Esophagus muscularis mucosa (tissue), 4 donors: ENCODE results near the gene CHAT.

Experiments used
- CTCF ChIP-seq, 3 experiments: fragments of 200-600 bp in 2 of 3; fragments of 450-650 bp in 1 of 3; sonication (generic) in 2 of 3; IDR thresholded peaks; one replicate each; pipeline ENCODE4 v1.5.1; 2017 to 2019; ENCODE audit warnings: antibody characterized with exemption in 3 of 3, mild to moderate bottlenecking in 2 of 3, moderate library complexity in 1 of 3
- EP300 ChIP-seq: sonication (generic); formaldehyde crosslinking; IDR thresholded peaks from one replicate; pipeline ENCODE4 v1.6.1; 2017; ENCODE audit warnings: antibody characterized with exemption
- POLR2A ChIP-seq: fragments of 450-650 bp; IDR thresholded peaks from one replicate; pipeline ENCODE4 v1.6.1; 2017; ENCODE audit warnings: antibody characterized with exemption, moderate library complexity, mild to moderate bottlenecking, low read depth
- POLR2AphosphoS5 ChIP-seq, 2 donors: sonication (generic); formaldehyde crosslinking; IDR thresholded peaks; one replicate each; pipeline ENCODE4 v1.6.1; 2017; ENCODE audit warnings: antibody characterized with exemption in 2 of 2

- TF ChIP-seq POLR2A = no peak
- TF ChIP-seq CTCF (IDR thresholded peaks at IDR 0.05) = no peak
- TF ChIP-seq POLR2AphosphoS5 (IDR thresholded peaks at IDR 0.05) = no peak
- TF ChIP-seq EP300 = no peak
Observed at GRCh38 chr10:49647985-49648795, 34.4 kb downstream of the CHAT start.
